H9 (cell line): ENCODE measurements around the gene CAPN5. TPM values are rescaled to one million over a fixed set of nuclear protein-coding genes. Genes with fewer than 3 reads are reported as not detected.

Experiments
- DNase-seq: peaks from one replicate; pipeline ENCODE4 v3.0.0-alpha.2; 2017
- H2AFZ ChIP-seq: one replicate; pipeline ENCODE4 v1.6.1; 2013; ENCODE audit warnings: mild to moderate bottlenecking, low read length, control low read depth, moderate library complexity
- H2AK5ac ChIP-seq: 2 replicates; pipeline ENCODE4 v1.6.1; 2013; ENCODE audit warnings: low read length, control low read depth, mixed read lengths; ENCODE audit not compliant: insufficient read length
- H2BK120ac ChIP-seq: one replicate; pipeline ENCODE4 v1.6.1; 2013; ENCODE audit warnings: low read depth, mild to moderate bottlenecking, low read length, control low read depth, inconsistent platforms; ENCODE audit not compliant: poor library complexity, severe bottlenecking
- H2BK12ac ChIP-seq: 2 replicates; pipeline ENCODE4 v1.6.1; 2013; ENCODE audit warnings: low read length, control low read depth, mixed read lengths, low read depth; ENCODE audit not compliant: insufficient read length
- H2BK15ac ChIP-seq: 2 replicates; pipeline ENCODE4 v1.6.1; 2013; ENCODE audit warnings: low read depth, low read length, control low read depth
- H2BK20ac ChIP-seq: one replicate; pipeline ENCODE4 v1.6.1; 2013; ENCODE audit warnings: low read depth, mild to moderate bottlenecking, low read length, control low read depth, inconsistent platforms; ENCODE audit not compliant: poor library complexity, severe bottlenecking
- H2BK5ac ChIP-seq: 2 replicates; pipeline ENCODE4 v1.6.1; 2013; ENCODE audit warnings: low read length, control low read depth, mixed read lengths; ENCODE audit not compliant: insufficient read length
- H3K14ac ChIP-seq: 2 replicates; pipeline ENCODE4 v1.6.1; 2013; ENCODE audit warnings: low read length, control low read depth; ENCODE audit not compliant: insufficient read depth
- H3K18ac ChIP-seq: 2 replicates; pipeline ENCODE4 v1.6.1; 2013; ENCODE audit warnings: low read depth, mild to moderate bottlenecking, mixed read lengths, low read length, control low read depth; ENCODE audit not compliant: insufficient read length
- H3K23ac ChIP-seq: 2 replicates; pipeline ENCODE4 v1.6.1; 2013; ENCODE audit warnings: low read length, control low read depth, mixed read lengths, low read depth; ENCODE audit not compliant: insufficient read length
- H3K23me2 ChIP-seq: 2 replicates; pipeline ENCODE4 v1.6.1; 2013; ENCODE audit warnings: low read depth, mild to moderate bottlenecking, mixed read lengths, low read length, control low read depth; ENCODE audit not compliant: insufficient read length, poor library complexity, severe bottlenecking
- H3K27ac ChIP-seq: 2 replicates; pipeline ENCODE4 v1.5.1; 2013; ENCODE audit warnings: low read length, control low read depth, mixed read lengths, low read depth; ENCODE audit not compliant: insufficient read length
- H3K27me3 ChIP-seq: 2 replicates; pipeline ENCODE4 v1.6.1; 2013; ENCODE audit warnings: low read length, control low read depth, inconsistent platforms; ENCODE audit not compliant: insufficient read depth
- H3K4ac ChIP-seq: 2 replicates; pipeline ENCODE4 v1.6.1; 2013; ENCODE audit warnings: low read depth, mild to moderate bottlenecking, control low read depth, inconsistent platforms, low read length, moderate library complexity
- H3K4me1 ChIP-seq: 2 replicates; pipeline ENCODE4 v1.6.1; 2013; ENCODE audit warnings: low read length, control low read depth, inconsistent platforms; ENCODE audit not compliant: insufficient read depth
- H3K4me2 ChIP-seq: 2 replicates; pipeline ENCODE4 v1.6.1; 2013; ENCODE audit warnings: low read length, control low read depth, mixed read lengths; ENCODE audit not compliant: insufficient read length, insufficient read depth
- H3K56ac ChIP-seq: 2 replicates; pipeline ENCODE4 v1.6.1; 2013; ENCODE audit warnings: low read depth, mild to moderate bottlenecking, mixed read lengths, low read length, control low read depth; ENCODE audit not compliant: insufficient read length
- H3K79me1 ChIP-seq: 2 replicates; pipeline ENCODE4 v1.6.1; 2013; ENCODE audit warnings: low read depth, mild to moderate bottlenecking, moderate library complexity, low read length, control low read depth, inconsistent platforms; ENCODE audit not compliant: insufficient read depth, poor library complexity, severe bottlenecking
- H3K79me2 ChIP-seq: 2 replicates; pipeline ENCODE4 v1.6.1; 2013; ENCODE audit warnings: low read length, control low read depth, inconsistent platforms; ENCODE audit not compliant: insufficient read depth
- H3K9ac ChIP-seq: 2 replicates; pipeline ENCODE4 v1.6.1; 2013; ENCODE audit warnings: low read length, control low read depth, mixed read lengths; ENCODE audit not compliant: insufficient read length; ENCODE audit errors: extremely low read depth
- H3K9me3 ChIP-seq: one replicate; pipeline ENCODE4 v1.6.1; 2013; ENCODE audit warnings: low read depth, low read length, inconsistent platforms; ENCODE audit not compliant: control insufficient read depth
- H3T11ph ChIP-seq: one replicate; pipeline ENCODE4 v1.6.1; 2013; ENCODE audit warnings: mild to moderate bottlenecking, low read length, control low read depth, inconsistent platforms
- H4K20me1 ChIP-seq: one replicate; pipeline ENCODE4 v1.6.1; 2013; ENCODE audit not compliant: control insufficient read depth, insufficient read length, insufficient read depth
- H4K5ac ChIP-seq: 2 replicates; pipeline ENCODE4 v1.6.1; 2013; ENCODE audit warnings: low read depth, mild to moderate bottlenecking, mixed read lengths, low read length, control low read depth; ENCODE audit not compliant: insufficient read length
- H4K8ac ChIP-seq: replicated peaks from 2 replicates; pipeline ENCODE4 v1.6.1; 2013; ENCODE audit warnings: low read length, control low read depth, mixed read lengths, low read depth; ENCODE audit not compliant: insufficient read length
- H4K91ac ChIP-seq: 2 replicates; pipeline ENCODE4 v1.6.1; 2013; ENCODE audit warnings: low read depth, mild to moderate bottlenecking, moderate library complexity, mixed read lengths, low read length, control low read depth; ENCODE audit not compliant: insufficient read length
- H3K27ac Mint-ChIP-seq, 3 experiments: 2 replicates in 2 of 3; 3 replicates in 1 of 3; pipeline ENCODE4 v1.8.0; 2020 to 2021; ENCODE audit warnings: mixed read lengths in 3 of 3, mild to moderate bottlenecking in 1 of 3, moderate library complexity in 1 of 3
- H3K27me3 Mint-ChIP-seq: 2 replicates; pipeline ENCODE4 v1.8.0; 2021; ENCODE audit warnings: low read depth, mild to moderate bottlenecking, moderate library complexity, mixed read lengths
- H3K36me3 Mint-ChIP-seq, 3 experiments: 2 replicates in 2 of 3; 3 replicates in 1 of 3; pipeline ENCODE4 v1.8.0; 2020 to 2021; ENCODE audit warnings: low read depth in 3 of 3, mixed read lengths in 3 of 3; ENCODE audit not compliant: insufficient read depth in 1 of 3
- H3K4me1 Mint-ChIP-seq, 2 experiments: 2 replicates each; pipeline ENCODE4 v1.8.0; 2020; ENCODE audit warnings: mixed read lengths in 2 of 2
- H3K4me3 Mint-ChIP-seq, 2 experiments: 2 replicates in 1 of 2; 3 replicates in 1 of 2; pipeline ENCODE4 v1.8.0; 2020 to 2021; ENCODE audit warnings: mild to moderate bottlenecking in 2 of 2, mixed read lengths in 2 of 2, moderate library complexity in 1 of 2
- H3K9me3 Mint-ChIP-seq, 2 experiments: 2 replicates in 1 of 2; 3 replicates in 1 of 2; pipeline ENCODE4 v1.8.0; 2020; ENCODE audit warnings: mild to moderate bottlenecking in 2 of 2, mixed read lengths in 2 of 2, moderate library complexity in 1 of 2
- WGBS: extraction: QIAGEN DNeasy Blood & Tissue Kit; methylation state at CpG from one replicate; pipeline ENCODE4 v1.1.7; 2013; ENCODE audit warnings: missing lambda C conversion rate, low lambda C conversion rate, mixed read lengths; ENCODE audit not compliant: insufficient read length; ENCODE audit errors: extremely low coverage; 5-methylcytosine and 5-hydroxymethylcytosine counted together
- total RNA-seq: library from RNA; stranded (reverse); gene quantifications from 2 replicates; pipeline ENCODE4 v1.2.1, GENCODE V29; 2021
- TF ChIP-seq, protein P1 (sequence below): fragments of 200-600 bp; sonication (generic); conservative IDR thresholded peaks from 3 replicates; pipeline ENCODE4 v1.8.0; 2021; ENCODE audit warnings: antibody characterized with exemption, mild to moderate bottlenecking

Gene CAPN5
- total RNA-seq, 1 experiment from 2014 or later: 16.7 TPM

GRCh38 chr11:77127920-77128691 is 61.3 kb downstream of the CAPN5 start, which contains the start of gene MYO7A:
TSS of gene MYO7A (plus strand) at chr11:77128246. CDS start at chr11:77130635, 2,389 bp downstream.
- TF ChIP-seq, protein P1, sequence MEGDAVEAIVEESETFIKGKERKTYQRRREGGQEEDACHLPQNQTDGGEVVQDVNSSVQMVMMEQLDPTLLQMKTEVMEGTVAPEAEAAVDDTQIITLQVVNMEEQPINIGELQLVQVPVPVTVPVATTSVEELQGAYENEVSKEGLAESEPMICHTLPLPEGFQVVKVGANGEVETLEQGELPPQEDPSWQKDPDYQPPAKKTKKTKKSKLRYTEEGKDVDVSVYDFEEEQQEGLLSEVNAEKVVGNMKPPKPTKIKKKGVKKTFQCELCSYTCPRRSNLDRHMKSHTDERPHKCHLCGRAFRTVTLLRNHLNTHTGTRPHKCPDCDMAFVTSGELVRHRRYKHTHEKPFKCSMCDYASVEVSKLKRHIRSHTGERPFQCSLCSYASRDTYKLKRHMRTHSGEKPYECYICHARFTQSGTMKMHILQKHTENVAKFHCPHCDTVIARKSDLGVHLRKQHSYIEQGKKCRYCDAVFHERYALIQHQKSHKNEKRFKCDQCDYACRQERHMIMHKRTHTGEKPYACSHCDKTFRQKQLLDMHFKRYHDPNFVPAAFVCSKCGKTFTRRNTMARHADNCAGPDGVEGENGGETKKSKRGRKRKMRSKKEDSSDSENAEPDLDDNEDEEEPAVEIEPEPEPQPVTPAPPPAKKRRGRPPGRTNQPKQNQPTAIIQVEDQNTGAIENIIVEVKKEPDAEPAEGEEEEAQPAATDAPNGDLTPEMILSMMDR: no peak

More at GRCh38 chr11:77127920-77128691, 61.3 kb downstream of the CAPN5 start, which contains the start of gene MYO7A:
- H3K23ac ChIP-seq: no peak within 1 kb of the TSS
- peaks cover 8% of the 10 kb centered on the region for H3K23me2 ChIP-seq
- H3K27ac ChIP-seq: no peak within 1 kb of the TSS
- no peak within 1 kb of the TSS for H2BK5ac ChIP-seq
- H4K20me1 ChIP-seq: no peaks in the 10 kb centered on the region
- no peak within 1 kb of the TSS for H2BK20ac ChIP-seq
- peak; percentile 84 for DNase-seq
- H4K91ac ChIP-seq: no peak within 1 kb of the TSS
- H3K79me1 ChIP-seq: no peaks in the 10 kb centered on the region
- H3K4me1 ChIP-seq: no peaks in the 10 kb centered on the region
- H2BK15ac ChIP-seq: no peak within 1 kb of the TSS
- H3T11ph ChIP-seq: no peak within 1 kb of the TSS
- Mint-ChIP-seq H3K36me3 (peaks cover 0 to 6% (median 0%) of the 10 kb centered on the region in 3 experiments; a peak in 3 of 7 replicates), H3K27ac (no peak within 1 kb of the TSS; a peak in 2 of 7 replicates), H3K4me3 (peak within 1 kb of the TSS; percentile 55 to 72), H3K9me3 (no peaks in the 10 kb centered on the region), H3K27me3 (peaks cover 5% of the 10 kb centered on the region; the same call in 1 of the 2 replicates), H3K4me1 (peaks cover 24 to 27% of the 10 kb centered on the region in 2 experiments)
- no peak within 1 kb of the TSS for H3K56ac ChIP-seq
- no peak within 1 kb of the TSS for H3K18ac ChIP-seq
- no peak within 1 kb of the TSS for H2AK5ac ChIP-seq
- H3K4ac ChIP-seq: no peak within 1 kb of the TSS
- no peaks in the 10 kb centered on the region for H3K9me3 ChIP-seq
- no peak within 1 kb of the TSS for H4K8ac ChIP-seq
- no peak within 1 kb of the TSS for H3K9ac ChIP-seq
- H2AFZ ChIP-seq: no peak within 1 kb of the TSS
- H3K79me2 ChIP-seq: no peaks in the 10 kb centered on the region
- H2BK12ac ChIP-seq: no peak within 1 kb of the TSS
- H4K5ac ChIP-seq: no peak within 1 kb of the TSS
- no peak within 1 kb of the TSS for H2BK120ac ChIP-seq
- no peaks in the 10 kb centered on the region for H3K27me3 ChIP-seq
- H3K4me2 ChIP-seq: peak within 1 kb of the TSS; percentile 54
- H3K14ac ChIP-seq: no peak within 1 kb of the TSS
- WGBS: no CpG with 5 or more reads among the region's 20 CpGs
